ENCODE measurements around the gene SDSL. TPM values are rescaled to one million over a fixed set of nuclear protein-coding genes. Genes with fewer than 3 reads are reported as not detected.

The SDSL gene
- total RNA-seq, 1 experiment from 2014 or later = 0.52 TPM

- TF ChIP-seq, protein P1, sequence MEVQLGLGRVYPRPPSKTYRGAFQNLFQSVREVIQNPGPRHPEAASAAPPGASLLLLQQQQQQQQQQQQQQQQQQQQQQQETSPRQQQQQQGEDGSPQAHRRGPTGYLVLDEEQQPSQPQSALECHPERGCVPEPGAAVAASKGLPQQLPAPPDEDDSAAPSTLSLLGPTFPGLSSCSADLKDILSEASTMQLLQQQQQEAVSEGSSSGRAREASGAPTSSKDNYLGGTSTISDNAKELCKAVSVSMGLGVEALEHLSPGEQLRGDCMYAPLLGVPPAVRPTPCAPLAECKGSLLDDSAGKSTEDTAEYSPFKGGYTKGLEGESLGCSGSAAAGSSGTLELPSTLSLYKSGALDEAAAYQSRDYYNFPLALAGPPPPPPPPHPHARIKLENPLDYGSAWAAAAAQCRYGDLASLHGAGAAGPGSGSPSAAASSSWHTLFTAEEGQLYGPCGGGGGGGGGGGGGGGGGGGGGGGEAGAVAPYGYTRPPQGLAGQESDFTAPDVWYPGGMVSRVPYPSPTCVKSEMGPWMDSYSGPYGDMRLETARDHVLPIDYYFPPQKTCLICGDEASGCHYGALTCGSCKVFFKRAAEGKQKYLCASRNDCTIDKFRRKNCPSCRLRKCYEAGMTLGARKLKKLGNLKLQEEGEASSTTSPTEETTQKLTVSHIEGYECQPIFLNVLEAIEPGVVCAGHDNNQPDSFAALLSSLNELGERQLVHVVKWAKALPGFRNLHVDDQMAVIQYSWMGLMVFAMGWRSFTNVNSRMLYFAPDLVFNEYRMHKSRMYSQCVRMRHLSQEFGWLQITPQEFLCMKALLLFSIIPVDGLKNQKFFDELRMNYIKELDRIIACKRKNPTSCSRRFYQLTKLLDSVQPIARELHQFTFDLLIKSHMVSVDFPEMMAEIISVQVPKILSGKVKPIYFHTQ (CRISPR knock-in tag; IDR thresholded peaks at IDR 0.05) = no peak
- TF ChIP-seq RORB (CRISPR knock-in tag; IDR thresholded peaks at IDR 0.05) (no peak), ETV6 (CRISPR knock-in tag; IDR thresholded peaks at IDR 0.05) (no peak), CBFB (CRISPR knock-in tag; IDR thresholded peaks at IDR 0.05; ENCODE audit: low read depth) (no peak), GABPB1 (CRISPR knock-in tag; IDR thresholded peaks at IDR 0.05) (no peak), OVOL2 (CRISPR knock-in tag; IDR thresholded peaks at IDR 0.05; ENCODE audit: borderline replicate concordance) (no peak), ZNF219 (CRISPR knock-in tag; IDR thresholded peaks at IDR 0.05; ENCODE audit: borderline replicate concordance) (no peak), ZNF317 (CRISPR knock-in tag; IDR thresholded peaks at IDR 0.05; ENCODE audit: borderline replicate concordance, low read depth) (no peak), JUN (CRISPR knock-in tag; IDR thresholded peaks at IDR 0.05) (no peak), IRF2 (CRISPR knock-in tag; IDR thresholded peaks at IDR 0.05; ENCODE audit: borderline replicate concordance, low read depth) (no peak)
- TF ChIP-seq, protein P2, sequence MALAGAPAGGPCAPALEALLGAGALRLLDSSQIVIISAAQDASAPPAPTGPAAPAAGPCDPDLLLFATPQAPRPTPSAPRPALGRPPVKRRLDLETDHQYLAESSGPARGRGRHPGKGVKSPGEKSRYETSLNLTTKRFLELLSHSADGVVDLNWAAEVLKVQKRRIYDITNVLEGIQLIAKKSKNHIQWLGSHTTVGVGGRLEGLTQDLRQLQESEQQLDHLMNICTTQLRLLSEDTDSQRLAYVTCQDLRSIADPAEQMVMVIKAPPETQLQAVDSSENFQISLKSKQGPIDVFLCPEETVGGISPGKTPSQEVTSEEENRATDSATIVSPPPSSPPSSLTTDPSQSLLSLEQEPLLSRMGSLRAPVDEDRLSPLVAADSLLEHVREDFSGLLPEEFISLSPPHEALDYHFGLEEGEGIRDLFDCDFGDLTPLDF (CRISPR knock-in tag; IDR thresholded peaks at IDR 0.05) = no peak
- TF ChIP-seq, protein P3, sequence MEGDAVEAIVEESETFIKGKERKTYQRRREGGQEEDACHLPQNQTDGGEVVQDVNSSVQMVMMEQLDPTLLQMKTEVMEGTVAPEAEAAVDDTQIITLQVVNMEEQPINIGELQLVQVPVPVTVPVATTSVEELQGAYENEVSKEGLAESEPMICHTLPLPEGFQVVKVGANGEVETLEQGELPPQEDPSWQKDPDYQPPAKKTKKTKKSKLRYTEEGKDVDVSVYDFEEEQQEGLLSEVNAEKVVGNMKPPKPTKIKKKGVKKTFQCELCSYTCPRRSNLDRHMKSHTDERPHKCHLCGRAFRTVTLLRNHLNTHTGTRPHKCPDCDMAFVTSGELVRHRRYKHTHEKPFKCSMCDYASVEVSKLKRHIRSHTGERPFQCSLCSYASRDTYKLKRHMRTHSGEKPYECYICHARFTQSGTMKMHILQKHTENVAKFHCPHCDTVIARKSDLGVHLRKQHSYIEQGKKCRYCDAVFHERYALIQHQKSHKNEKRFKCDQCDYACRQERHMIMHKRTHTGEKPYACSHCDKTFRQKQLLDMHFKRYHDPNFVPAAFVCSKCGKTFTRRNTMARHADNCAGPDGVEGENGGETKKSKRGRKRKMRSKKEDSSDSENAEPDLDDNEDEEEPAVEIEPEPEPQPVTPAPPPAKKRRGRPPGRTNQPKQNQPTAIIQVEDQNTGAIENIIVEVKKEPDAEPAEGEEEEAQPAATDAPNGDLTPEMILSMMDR (IDR thresholded peaks at IDR 0.05) = no peak
- TF ChIP-seq, protein P4, sequence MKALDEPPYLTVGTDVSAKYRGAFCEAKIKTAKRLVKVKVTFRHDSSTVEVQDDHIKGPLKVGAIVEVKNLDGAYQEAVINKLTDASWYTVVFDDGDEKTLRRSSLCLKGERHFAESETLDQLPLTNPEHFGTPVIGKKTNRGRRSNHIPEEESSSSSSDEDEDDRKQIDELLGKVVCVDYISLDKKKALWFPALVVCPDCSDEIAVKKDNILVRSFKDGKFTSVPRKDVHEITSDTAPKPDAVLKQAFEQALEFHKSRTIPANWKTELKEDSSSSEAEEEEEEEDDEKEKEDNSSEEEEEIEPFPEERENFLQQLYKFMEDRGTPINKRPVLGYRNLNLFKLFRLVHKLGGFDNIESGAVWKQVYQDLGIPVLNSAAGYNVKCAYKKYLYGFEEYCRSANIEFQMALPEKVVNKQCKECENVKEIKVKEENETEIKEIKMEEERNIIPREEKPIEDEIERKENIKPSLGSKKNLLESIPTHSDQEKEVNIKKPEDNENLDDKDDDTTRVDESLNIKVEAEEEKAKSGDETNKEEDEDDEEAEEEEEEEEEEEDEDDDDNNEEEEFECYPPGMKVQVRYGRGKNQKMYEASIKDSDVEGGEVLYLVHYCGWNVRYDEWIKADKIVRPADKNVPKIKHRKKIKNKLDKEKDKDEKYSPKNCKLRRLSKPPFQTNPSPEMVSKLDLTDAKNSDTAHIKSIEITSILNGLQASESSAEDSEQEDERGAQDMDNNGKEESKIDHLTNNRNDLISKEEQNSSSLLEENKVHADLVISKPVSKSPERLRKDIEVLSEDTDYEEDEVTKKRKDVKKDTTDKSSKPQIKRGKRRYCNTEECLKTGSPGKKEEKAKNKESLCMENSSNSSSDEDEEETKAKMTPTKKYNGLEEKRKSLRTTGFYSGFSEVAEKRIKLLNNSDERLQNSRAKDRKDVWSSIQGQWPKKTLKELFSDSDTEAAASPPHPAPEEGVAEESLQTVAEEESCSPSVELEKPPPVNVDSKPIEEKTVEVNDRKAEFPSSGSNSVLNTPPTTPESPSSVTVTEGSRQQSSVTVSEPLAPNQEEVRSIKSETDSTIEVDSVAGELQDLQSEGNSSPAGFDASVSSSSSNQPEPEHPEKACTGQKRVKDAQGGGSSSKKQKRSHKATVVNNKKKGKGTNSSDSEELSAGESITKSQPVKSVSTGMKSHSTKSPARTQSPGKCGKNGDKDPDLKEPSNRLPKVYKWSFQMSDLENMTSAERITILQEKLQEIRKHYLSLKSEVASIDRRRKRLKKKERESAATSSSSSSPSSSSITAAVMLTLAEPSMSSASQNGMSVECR (CRISPR knock-in tag; IDR thresholded peaks at IDR 0.05; ENCODE audit: borderline replicate concordance) = no peak
Observed at GRCh38 chr12:113467142-113467501, 44.9 kb downstream of the SDSL start (continued).

DNA sequence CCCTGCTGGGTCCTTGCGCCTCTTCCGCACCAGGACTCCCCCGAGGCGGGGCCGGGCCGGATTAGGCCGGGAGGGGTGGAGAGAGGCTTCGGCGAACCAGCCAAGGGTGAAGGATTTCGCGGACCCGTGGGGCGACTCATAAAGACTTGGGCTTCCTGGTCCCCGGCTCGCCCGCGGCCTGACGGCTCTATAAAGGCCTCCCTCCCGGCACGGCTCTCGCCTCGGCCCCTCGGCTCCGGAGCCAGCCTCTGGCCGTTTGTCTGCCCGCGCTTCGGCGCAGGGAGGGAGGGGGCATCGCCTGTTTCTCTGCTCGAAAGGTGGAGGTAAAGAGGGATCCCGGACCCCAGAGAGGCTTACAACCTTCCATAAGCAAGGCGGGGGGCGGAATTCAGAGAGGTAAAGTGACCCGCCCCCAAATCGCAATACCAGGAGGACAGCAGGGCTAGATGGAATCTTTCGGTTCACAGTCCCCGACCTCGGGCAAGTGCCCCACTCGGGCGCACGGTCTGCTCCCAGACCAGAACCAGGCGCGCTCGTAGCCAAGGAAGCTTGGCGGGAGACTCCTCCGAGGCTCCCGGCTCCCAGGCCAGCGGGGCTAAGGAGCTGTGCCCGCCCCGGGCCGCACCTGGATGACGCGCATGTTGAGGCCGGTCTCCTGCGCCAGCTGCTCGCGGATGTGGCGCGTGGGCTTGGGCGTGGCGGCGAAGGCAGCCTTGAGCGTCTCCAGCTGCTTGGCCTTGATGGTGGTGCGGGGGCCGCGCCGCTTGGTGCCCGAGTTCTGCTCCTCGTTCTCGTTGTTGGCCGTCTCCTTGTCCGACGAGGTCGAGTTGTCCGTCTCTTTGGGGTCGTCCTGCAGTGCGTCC, 45.6 kb downstream of the SDSL start:
- Mint-ChIP-seq H3K4me1 (peaks cover 62% of the 10 kb centered on the region), H3K4me3 (peak overlapping the region; percentile 68)
- no peak for ATAC-seq

More for the DNA sequence above, 45.6 kb downstream of the SDSL start:
- no peak for TF ChIP-seq MXD4 (CRISPR knock-in tag; IDR thresholded peaks at IDR 0.05; ENCODE audit: borderline replicate concordance)
- no peak for TF ChIP-seq TP53 (CRISPR knock-in tag; IDR thresholded peaks at IDR 0.05)
- TF ChIP-seq ZNF138 (CRISPR knock-in tag; conservative IDR thresholded peaks at IDR 0.05) = no peak
- TF ChIP-seq, protein P5, sequence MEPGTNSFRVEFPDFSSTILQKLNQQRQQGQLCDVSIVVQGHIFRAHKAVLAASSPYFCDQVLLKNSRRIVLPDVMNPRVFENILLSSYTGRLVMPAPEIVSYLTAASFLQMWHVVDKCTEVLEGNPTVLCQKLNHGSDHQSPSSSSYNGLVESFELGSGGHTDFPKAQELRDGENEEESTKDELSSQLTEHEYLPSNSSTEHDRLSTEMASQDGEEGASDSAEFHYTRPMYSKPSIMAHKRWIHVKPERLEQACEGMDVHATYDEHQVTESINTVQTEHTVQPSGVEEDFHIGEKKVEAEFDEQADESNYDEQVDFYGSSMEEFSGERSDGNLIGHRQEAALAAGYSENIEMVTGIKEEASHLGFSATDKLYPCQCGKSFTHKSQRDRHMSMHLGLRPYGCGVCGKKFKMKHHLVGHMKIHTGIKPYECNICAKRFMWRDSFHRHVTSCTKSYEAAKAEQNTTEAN (CRISPR knock-in tag; IDR thresholded peaks at IDR 0.05) = 0 out of 2 replicates have a peak, but pooled peaks have one; percentile 52
- peak; percentile 42; the same call in 1 of the 2 replicates for TF ChIP-seq NFE2L1 (CRISPR knock-in tag; IDR thresholded peaks at IDR 0.05)
- TF ChIP-seq, protein P6, sequence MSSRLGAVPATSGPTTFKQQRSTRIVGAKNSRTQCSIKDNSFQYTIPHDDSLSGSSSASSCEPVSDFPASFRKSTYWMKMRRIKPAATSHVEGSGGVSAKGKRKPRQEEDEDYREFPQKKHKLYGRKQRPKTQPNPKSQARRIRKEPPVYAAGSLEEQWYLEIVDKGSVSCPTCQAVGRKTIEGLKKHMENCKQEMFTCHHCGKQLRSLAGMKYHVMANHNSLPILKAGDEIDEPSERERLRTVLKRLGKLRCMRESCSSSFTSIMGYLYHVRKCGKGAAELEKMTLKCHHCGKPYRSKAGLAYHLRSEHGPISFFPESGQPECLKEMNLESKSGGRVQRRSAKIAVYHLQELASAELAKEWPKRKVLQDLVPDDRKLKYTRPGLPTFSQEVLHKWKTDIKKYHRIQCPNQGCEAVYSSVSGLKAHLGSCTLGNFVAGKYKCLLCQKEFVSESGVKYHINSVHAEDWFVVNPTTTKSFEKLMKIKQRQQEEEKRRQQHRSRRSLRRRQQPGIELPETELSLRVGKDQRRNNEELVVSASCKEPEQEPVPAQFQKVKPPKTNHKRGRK (CRISPR knock-in tag; IDR thresholded peaks at IDR 0.05; ENCODE audit: borderline replicate concordance) = no peak
- no peak overlapping the region for H3K27ac Mint-ChIP-seq
- no peaks in the 10 kb centered on the region for H3K9me3 Mint-ChIP-seq
- peak; percentile 49 for DNase-seq (ENCODE audit: low spot score)
- no peaks in the 10 kb centered on the region for H3K36me3 Mint-ChIP-seq
- ChIA-PET CTCF (interaction anchor here (0.6 to 1.7 kb wide), 5 partner anchors 10 to 229 kb away, joined by 3 to 10 read pairs (median 4); no protein-coding TSS in a partner anchor), POLR2A (no interaction called here)
- H3K27me3 Mint-ChIP-seq (ENCODE audit: low read depth) = peaks cover 99% of the 10 kb centered on the region
